Panc1 (cell line): ENCODE data around the gene CAMKMT. TPM values are rescaled to one million over a fixed set of nuclear protein-coding genes. Genes with fewer than 3 reads are reported as not detected.

ENCODE experiments used
- ATAC-seq: fragments of 200-7000 bp; cut with Tn5 transposase; 2 replicates; pipeline ENCODE4 v1.9.1; 2020; ENCODE audit warnings: mild to moderate bottlenecking, moderate library complexity
- BruUV-seq: library from RNA; stranded (reverse); fragments of 400-500 nt; replicated peaks from 2 replicates; lab custom pipeline; 2021; lab: Mats Ljungman, UMichigan
- CTCF ChIA-PET: fragments of 300-600 bp; sonication (Branson Sonifier 250); formaldehyde crosslinking; loops from one replicate; lab custom pipeline; 2022; ENCODE audit warnings: antibody characterized with exemption; lab: Charles Lee
- POLR2A ChIA-PET: fragments of 300-600 bp; sonication (Branson Sonifier 250); formaldehyde crosslinking; loops from one replicate; lab custom pipeline; 2022; ENCODE audit warnings: antibody characterized with exemption; lab: Charles Lee
- DNase-seq: peaks from one replicate; pipeline ENCODE4 v3.0.0-alpha.2; 2010; ENCODE audit warnings: low read depth, low spot score
- H3K27ac ChIP-seq: 2 replicates; pipeline ENCODE4 v1.5.1; 2011; ENCODE audit warnings: mild to moderate bottlenecking, low read length, inconsistent platforms
- H3K27me3 ChIP-seq: fragments of 200-500 bp; sonication (Bioruptor generic); 2 replicates; pipeline ENCODE4 v1.6.0; 2014; ENCODE audit warnings: low read length, inconsistent platforms; ENCODE audit not compliant: control insufficient read depth, insufficient read depth
- H3K36me3 ChIP-seq: fragments of 200-500 bp; sonication (Bioruptor generic); 2 replicates; pipeline ENCODE4 v1.5.1; 2014; ENCODE audit warnings: inconsistent platforms, mild to moderate bottlenecking, low read length, moderate library complexity; ENCODE audit not compliant: control insufficient read depth, insufficient read depth
- H3K4me1 ChIP-seq: 2 replicates; pipeline ENCODE4 v1.5.1; 2011; ENCODE audit warnings: inconsistent platforms, mild to moderate bottlenecking, low read length, moderate library complexity; ENCODE audit not compliant: control insufficient read depth, insufficient read depth
- H3K4me3 ChIP-seq, 2 experiments: 2 replicates each; pipeline ENCODE4 v1.5.1; 2011 to 2012; ENCODE audit warnings: low read depth in 2 of 2, low read length in 2 of 2, mild to moderate bottlenecking in 2 of 2, inconsistent platforms in 1 of 2, moderate library complexity in 1 of 2
- H3K9me3 ChIP-seq: fragments of 200-500 bp; sonication (Bioruptor generic); 2 replicates; pipeline ENCODE4 v1.5.1; 2014; ENCODE audit warnings: low read depth, mild to moderate bottlenecking, inconsistent platforms, low read length, moderate library complexity; ENCODE audit not compliant: control insufficient read depth, insufficient read depth
- POLR2AphosphoS5 ChIP-seq: IDR thresholded peaks from 2 replicates; pipeline ENCODE4 v1.6.1; 2012; ENCODE audit warnings: mild to moderate bottlenecking, low read depth, low read length, moderate library complexity
- SIN3A ChIP-seq: IDR thresholded peaks from 2 replicates; pipeline ENCODE4 v1.6.1; 2012; ENCODE audit warnings: low read depth, mild to moderate bottlenecking, low read length, moderate library complexity, borderline replicate concordance; ENCODE audit not compliant: insufficient read depth
- TCF7L2 ChIP-seq: IDR thresholded peaks from 2 replicates; pipeline ENCODE4 v1.6.1; 2011; ENCODE audit warnings: mild to moderate bottlenecking, low read depth, low read length, inconsistent platforms
- in situ Hi-C: cut with HindIII; loops from 2 replicates; pipeline ENCODE4 v1.10.0; 2016; ENCODE audit warnings: low sequenced_read_pairs, low pct_unique_long_range_greater_than_20kb
- intact Hi-C: fragments of 100-400 bp; cut with micrococcal nuclease; formaldehyde crosslinking; loops from one replicate; pipeline ENCODE4 v1.10.0; 2022; ENCODE audit not compliant: unreplicated experiment
- total RNA-seq: library from RNA; stranded (reverse); gene quantifications from one replicate; pipeline ENCODE4 v1.2.1, GENCODE V29; 2021; ENCODE audit not compliant: unreplicated experiment
- TF ChIP-seq, protein P1 (sequence below): fragments of 450-650 bp; IDR thresholded peaks from 2 replicates; pipeline ENCODE4 v1.5.1; 2017; ENCODE audit warnings: mild to moderate bottlenecking
- TF ChIP-seq, protein P2 (sequence below), 2 experiments: IDR thresholded peaks; 2 replicates each; pipeline ENCODE4 v1.6.1; 2011 to 2012; ENCODE audit warnings: low read depth in 2 of 2, control low read depth in 1 of 2, low read length in 1 of 2, mild to moderate bottlenecking in 1 of 2, moderate library complexity in 1 of 2; ENCODE audit not compliant: insufficient read depth in 1 of 2

The CAMKMT gene
- total RNA-seq, 1 experiment from 2014 or later = 12.6 TPM

DNA sequence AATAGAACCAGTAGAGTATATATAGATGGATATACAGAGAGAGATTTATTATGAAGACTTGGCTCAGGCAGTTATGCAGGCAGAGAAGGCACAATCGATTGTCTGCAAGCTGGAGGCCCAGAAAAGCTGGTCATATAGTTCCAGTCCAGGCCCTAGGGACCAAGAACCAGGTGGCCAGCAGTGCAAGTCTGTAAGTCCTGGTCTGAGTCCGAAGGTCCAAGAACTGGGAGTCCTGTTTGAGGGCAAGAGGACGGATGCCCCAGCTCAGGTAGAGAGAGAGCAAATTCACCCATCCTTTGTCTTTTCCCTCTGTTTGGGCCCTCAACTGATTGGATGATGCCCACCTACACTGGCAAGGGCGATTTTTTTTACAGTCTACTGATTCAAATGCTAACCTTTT lies 164.6 kb downstream of the CAMKMT start:
- CTCF ChIA-PET = no interaction called here
- ATAC-seq (no peak), DNase-seq (no peak)
- no TSS peak for BruUV-seq
- intact Hi-C loops = no loop called here
- Histone ChIP-seq H3K27me3 (no peaks in the 10 kb centered on the region), H3K9me3 (peaks cover 4% of the 10 kb centered on the region; the same call in 1 of the 2 replicates), H3K4me1 (no peaks in the 10 kb centered on the region; the same call in 1 of the 2 replicates), H3K4me3 (no peak overlapping the region), H3K27ac (no peak overlapping the region), H3K36me3 (no peaks in the 10 kb centered on the region)
- POLR2A ChIA-PET = no interaction called here
- in situ Hi-C loops = no loop called here
- TF ChIP-seq, protein P1, sequence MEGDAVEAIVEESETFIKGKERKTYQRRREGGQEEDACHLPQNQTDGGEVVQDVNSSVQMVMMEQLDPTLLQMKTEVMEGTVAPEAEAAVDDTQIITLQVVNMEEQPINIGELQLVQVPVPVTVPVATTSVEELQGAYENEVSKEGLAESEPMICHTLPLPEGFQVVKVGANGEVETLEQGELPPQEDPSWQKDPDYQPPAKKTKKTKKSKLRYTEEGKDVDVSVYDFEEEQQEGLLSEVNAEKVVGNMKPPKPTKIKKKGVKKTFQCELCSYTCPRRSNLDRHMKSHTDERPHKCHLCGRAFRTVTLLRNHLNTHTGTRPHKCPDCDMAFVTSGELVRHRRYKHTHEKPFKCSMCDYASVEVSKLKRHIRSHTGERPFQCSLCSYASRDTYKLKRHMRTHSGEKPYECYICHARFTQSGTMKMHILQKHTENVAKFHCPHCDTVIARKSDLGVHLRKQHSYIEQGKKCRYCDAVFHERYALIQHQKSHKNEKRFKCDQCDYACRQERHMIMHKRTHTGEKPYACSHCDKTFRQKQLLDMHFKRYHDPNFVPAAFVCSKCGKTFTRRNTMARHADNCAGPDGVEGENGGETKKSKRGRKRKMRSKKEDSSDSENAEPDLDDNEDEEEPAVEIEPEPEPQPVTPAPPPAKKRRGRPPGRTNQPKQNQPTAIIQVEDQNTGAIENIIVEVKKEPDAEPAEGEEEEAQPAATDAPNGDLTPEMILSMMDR = no peak
- TF ChIP-seq, protein P2, sequence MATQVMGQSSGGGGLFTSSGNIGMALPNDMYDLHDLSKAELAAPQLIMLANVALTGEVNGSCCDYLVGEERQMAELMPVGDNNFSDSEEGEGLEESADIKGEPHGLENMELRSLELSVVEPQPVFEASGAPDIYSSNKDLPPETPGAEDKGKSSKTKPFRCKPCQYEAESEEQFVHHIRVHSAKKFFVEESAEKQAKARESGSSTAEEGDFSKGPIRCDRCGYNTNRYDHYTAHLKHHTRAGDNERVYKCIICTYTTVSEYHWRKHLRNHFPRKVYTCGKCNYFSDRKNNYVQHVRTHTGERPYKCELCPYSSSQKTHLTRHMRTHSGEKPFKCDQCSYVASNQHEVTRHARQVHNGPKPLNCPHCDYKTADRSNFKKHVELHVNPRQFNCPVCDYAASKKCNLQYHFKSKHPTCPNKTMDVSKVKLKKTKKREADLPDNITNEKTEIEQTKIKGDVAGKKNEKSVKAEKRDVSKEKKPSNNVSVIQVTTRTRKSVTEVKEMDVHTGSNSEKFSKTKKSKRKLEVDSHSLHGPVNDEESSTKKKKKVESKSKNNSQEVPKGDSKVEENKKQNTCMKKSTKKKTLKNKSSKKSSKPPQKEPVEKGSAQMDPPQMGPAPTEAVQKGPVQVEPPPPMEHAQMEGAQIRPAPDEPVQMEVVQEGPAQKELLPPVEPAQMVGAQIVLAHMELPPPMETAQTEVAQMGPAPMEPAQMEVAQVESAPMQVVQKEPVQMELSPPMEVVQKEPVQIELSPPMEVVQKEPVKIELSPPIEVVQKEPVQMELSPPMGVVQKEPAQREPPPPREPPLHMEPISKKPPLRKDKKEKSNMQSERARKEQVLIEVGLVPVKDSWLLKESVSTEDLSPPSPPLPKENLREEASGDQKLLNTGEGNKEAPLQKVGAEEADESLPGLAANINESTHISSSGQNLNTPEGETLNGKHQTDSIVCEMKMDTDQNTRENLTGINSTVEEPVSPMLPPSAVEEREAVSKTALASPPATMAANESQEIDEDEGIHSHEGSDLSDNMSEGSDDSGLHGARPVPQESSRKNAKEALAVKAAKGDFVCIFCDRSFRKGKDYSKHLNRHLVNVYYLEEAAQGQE (IDR thresholded peaks at IDR 0.05; ENCODE audit: insufficient read depth in 1 of 2, low read depth in 2 of 2, low read length in 1 of 2) = no peak
- TF ChIP-seq TCF7L2 (no peak), SIN3A (no peak), POLR2AphosphoS5 (no peak)

DNA sequence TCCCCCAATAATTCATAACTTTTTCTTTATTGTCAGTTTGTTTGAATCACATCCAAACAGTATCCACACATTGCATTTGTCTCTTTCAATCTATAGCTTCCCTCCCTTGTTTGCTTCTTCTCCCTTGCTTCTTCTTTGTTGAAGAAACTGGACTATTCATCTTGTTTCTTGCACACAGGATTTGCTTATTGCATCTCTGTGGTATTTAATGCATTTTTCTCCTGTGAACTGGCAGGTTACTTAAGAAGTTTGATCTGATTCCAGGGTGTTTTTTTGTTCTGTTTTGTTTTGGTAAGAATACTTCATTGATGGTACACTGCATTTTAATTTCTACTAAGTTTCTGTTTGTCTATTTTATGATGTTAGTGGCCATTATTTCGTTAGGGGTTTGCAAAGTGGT lies 166.8 kb downstream of the CAMKMT start:
- Histone ChIP-seq H3K27ac (no peak overlapping the region), H3K4me3 (no peak overlapping the region), H3K9me3 (no peaks in the 10 kb centered on the region), H3K27me3 (no peaks in the 10 kb centered on the region), H3K36me3 (no peaks in the 10 kb centered on the region), H3K4me1 (no peaks in the 10 kb centered on the region; the same call in 1 of the 2 replicates)
- in situ Hi-C loops (no loop called here), intact Hi-C loops (no loop called here)
- no peak for TF ChIP-seq TCF7L2
- no peak for DNase-seq
- BruUV-seq = no TSS peak
- no peak for ATAC-seq
- ChIA-PET CTCF (no interaction called here), POLR2A (no interaction called here)

DNA sequence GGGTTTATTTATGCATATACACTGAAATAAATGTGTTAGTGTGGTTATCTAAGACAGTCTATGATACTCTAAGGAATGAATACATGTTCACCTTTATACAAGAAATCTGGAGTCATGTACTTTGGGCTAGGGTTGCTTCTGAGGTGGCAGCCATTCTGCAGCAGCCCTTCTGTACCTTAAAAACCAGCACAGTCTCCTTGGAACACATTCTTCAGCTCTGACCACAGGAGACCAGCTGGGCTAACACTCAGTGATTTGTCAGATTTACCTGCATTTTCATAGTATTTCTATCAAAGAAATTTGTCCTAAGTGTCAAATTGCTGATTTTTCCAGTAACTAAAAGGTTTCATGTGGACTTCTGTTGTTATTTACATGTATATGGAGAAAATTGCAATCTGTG lies 167.7 kb downstream of the CAMKMT start:
- Histone ChIP-seq H3K27ac (no peak overlapping the region), H3K4me1 (no peaks in the 10 kb centered on the region; the same call in 1 of the 2 replicates), H3K36me3 (no peaks in the 10 kb centered on the region), H3K9me3 (no peaks in the 10 kb centered on the region), H3K4me3 (no peak overlapping the region), H3K27me3 (no peaks in the 10 kb centered on the region)
- BruUV-seq = no TSS peak
- ATAC-seq (no peak), DNase-seq (no peak)
- TF ChIP-seq POLR2AphosphoS5 = no peak
- in situ Hi-C loops (no loop called here), intact Hi-C loops (no loop called here)
- ChIA-PET POLR2A (no interaction called here), CTCF (no interaction called here)
